HG02678 (cell line): ENCODE measurements around the gene EXOSC10.
A peak's percentile ranks its signal among the peaks of the same experiment; 100 is the strongest.

Experiments
- ATAC-seq: cut with Tn5 transposase; IDR thresholded peaks from one replicate; pipeline ENCODE4 v1.9.1; 2021; ENCODE audit warnings: mild to moderate bottlenecking, moderate library complexity; ENCODE audit not compliant: unreplicated experiment

The EXOSC10 gene

GRCh38 chr1:11099310-11100148, at the start of gene EXOSC10:
TSS of gene EXOSC10 (minus strand) at chr1:11099869. CDS start at chr1:11099831, 38 bp downstream.
- ATAC-seq = peak; percentile 92

- no peak for ATAC-seq
Observed at GRCh38 chr1:11147197-11147770, 47.6 kb upstream of the EXOSC10 start.

- no peak for ATAC-seq
Observed at GRCh38 chr1:11145741-11146140, 46.1 kb upstream of the EXOSC10 start.

GRCh38 chr1:11144570-11145256, 45.0 kb upstream of the EXOSC10 start:
- ATAC-seq = no peak

GRCh38 chr1:11143907-11144306, 44.2 kb upstream of the EXOSC10 start:
- ATAC-seq = no peak

- ATAC-seq = no peak
Observed at GRCh38 chr1:11143401-11143800, 43.7 kb upstream of the EXOSC10 start.

GRCh38 chr1:11142618-11143391, 43.1 kb upstream of the EXOSC10 start:
- ATAC-seq = no peak

- ATAC-seq = no peak
Observed at GRCh38 chr1:11138952-11139351, 39.3 kb upstream of the EXOSC10 start.

- no peak for ATAC-seq
Observed at GRCh38 chr1:11138029-11138428, 38.4 kb upstream of the EXOSC10 start.

- ATAC-seq = no peak
Observed at GRCh38 chr1:11134898-11135266, 35.2 kb upstream of the EXOSC10 start.

- no peak for ATAC-seq
Observed at GRCh38 chr1:11134251-11134897, 34.7 kb upstream of the EXOSC10 start.

GRCh38 chr1:11132563-11133293, 33.1 kb upstream of the EXOSC10 start:
- ATAC-seq = no peak

- ATAC-seq = no peak
Observed at GRCh38 chr1:11131816-11132215, 32.1 kb upstream of the EXOSC10 start.

GRCh38 chr1:11130406-11130805, 30.7 kb upstream of the EXOSC10 start:
- no peak for ATAC-seq

- no peak for ATAC-seq
Observed at GRCh38 chr1:11129649-11130390, 30.2 kb upstream of the EXOSC10 start.

- ATAC-seq = no peak
Observed at GRCh38 chr1:11126569-11126968, 26.9 kb upstream of the EXOSC10 start.

- no peak for ATAC-seq
Observed at GRCh38 chr1:11125931-11126330, 26.3 kb upstream of the EXOSC10 start.

- ATAC-seq = no peak
Observed at GRCh38 chr1:11124965-11125364, 25.3 kb upstream of the EXOSC10 start.

- ATAC-seq = no peak
Observed at GRCh38 chr1:11116318-11116717, 16.6 kb upstream of the EXOSC10 start.
